H1 (cell line): ENCODE measurements around the gene QRICH1. TPM values are rescaled to one million over a fixed set of nuclear protein-coding genes. Genes with fewer than 3 reads are reported as not detected.

Experiments used
- CTCF ChIA-PET: fragments of 300-600 bp; sonication (Branson Sonifier 250); formaldehyde crosslinking; loops from one replicate; lab custom pipeline; 2021; ENCODE audit not compliant: partially characterized antibody; lab: Charles Lee
- POLR2A ChIA-PET: fragments of 300-600 bp; sonication (Branson Sonifier 250); formaldehyde crosslinking; loops from one replicate; lab custom pipeline; 2021; ENCODE audit warnings: inconsistent platforms; ENCODE audit not compliant: partially characterized antibody; lab: Charles Lee
- DNase-seq, 2 experiments: peaks; one replicate each; pipeline versions ENCODE4 v3.0.0 to v3.0.0-alpha.2; 2010 to 2022; ENCODE audit warnings: low spot score in 2 of 2, low read depth in 1 of 2, mixed read lengths in 1 of 2
- FAIRE-seq: peaks from 2 replicates; lab custom pipeline; 2011; peaks lifted over from hg19 to GRCh38; lab: Jason Lieb, UNC
- H2AFZ ChIP-seq: 2 replicates; pipeline ENCODE4 v1.8.1; 2012; ENCODE audit warnings: low read length, inconsistent platforms
- H2AK5ac ChIP-seq: 2 replicates; pipeline ENCODE4 v1.6.1; 2013; ENCODE audit warnings: low read depth, low read length
- H2BK120ac ChIP-seq: replicated peaks from 2 replicates; pipeline ENCODE3; 2013; ENCODE audit warnings: low read depth, low read length, inconsistent platforms
- H2BK12ac ChIP-seq: 2 replicates; pipeline ENCODE4 v1.6.1; 2013; ENCODE audit warnings: low read depth, low read length
- H2BK15ac ChIP-seq: 2 replicates; pipeline ENCODE4 v1.6.1; 2013; ENCODE audit warnings: low read length
- H2BK20ac ChIP-seq: 2 replicates; pipeline ENCODE4 v1.6.1; 2013; ENCODE audit warnings: low read length
- H2BK5ac ChIP-seq: 2 replicates; pipeline ENCODE4 v1.6.1; 2013; ENCODE audit warnings: low read depth, low read length
- H3K14ac ChIP-seq: 2 replicates; pipeline ENCODE4 v1.6.1; 2013; ENCODE audit warnings: inconsistent platforms; ENCODE audit not compliant: insufficient read length
- H3K18ac ChIP-seq: 2 replicates; pipeline ENCODE4 v1.6.1; 2013; ENCODE audit warnings: low read length; ENCODE audit errors: extremely low read depth
- H3K23ac ChIP-seq: 2 replicates; pipeline ENCODE4 v1.6.1; 2013; ENCODE audit warnings: inconsistent platforms; ENCODE audit not compliant: insufficient read length
- H3K23me2 ChIP-seq: 2 replicates; pipeline ENCODE4 v1.6.1; 2013; ENCODE audit warnings: low read depth, low read length
- H3K27ac ChIP-seq: 2 replicates; pipeline ENCODE4 v1.6.1; 2011; ENCODE audit warnings: low read depth, low read length, inconsistent platforms
- H3K27me3 ChIP-seq, 4 experiments: replicated peaks in 1 of 4; 1 replicate in 1 of 4; 2 replicates in 3 of 4; pipeline versions ENCODE4 v1.6.1 to v1.8.1; 2011 to 2013; ENCODE audit warnings: low read length in 3 of 4, mild to moderate bottlenecking in 3 of 4, inconsistent platforms in 2 of 4, mixed read lengths in 2 of 4, moderate library complexity in 1 of 4; ENCODE audit not compliant: control insufficient read depth in 3 of 4, insufficient read depth in 3 of 4; ENCODE audit errors: extremely low read depth in 1 of 4
- H3K36me3 ChIP-seq, 4 experiments: 2 replicates each; pipeline versions ENCODE4 v1.6.1 to v1.8.1; 2011 to 2013; ENCODE audit warnings: mild to moderate bottlenecking in 4 of 4, low read length in 3 of 4, moderate library complexity in 2 of 4, control low read depth in 1 of 4, inconsistent platforms in 1 of 4; ENCODE audit not compliant: insufficient read depth in 4 of 4, control insufficient read depth in 2 of 4
- H3K4ac ChIP-seq: replicated peaks from 2 replicates; pipeline ENCODE3; 2013; ENCODE audit warnings: low read length, low read depth, mixed read lengths, inconsistent platforms; ENCODE audit not compliant: insufficient read length
- H3K4me1 ChIP-seq, 4 experiments: replicated peaks in 1 of 4; 1 replicate in 1 of 4; 2 replicates in 3 of 4; pipeline versions ENCODE4 v1.6.1 to v1.8.1; 2011 to 2013; ENCODE audit warnings: low read length in 3 of 4, inconsistent platforms in 2 of 4, mixed read lengths in 1 of 4; ENCODE audit not compliant: insufficient read depth in 4 of 4, control insufficient read depth in 3 of 4
- H3K4me2 ChIP-seq, 2 experiments: 2 replicates each; pipeline versions ENCODE4 v1.6.1 to v1.8.1; 2011 to 2013; ENCODE audit warnings: low read depth in 2 of 2, low read length in 2 of 2, control low read depth in 1 of 2, inconsistent platforms in 1 of 2, mild to moderate bottlenecking in 1 of 2; ENCODE audit not compliant: insufficient read depth in 1 of 2
- H3K4me3 ChIP-seq, 4 experiments: fragments of 200-600, 300-600 bp in 1 of 4; sonication (generic), shearing (Covaris generic), sonication (Bioruptor Twin) in 1 of 4; 2 replicates each; pipeline versions ENCODE4 v1.5.1 to v1.8.1; 2011 to 2016; ENCODE audit warnings: low read length in 4 of 4, low read depth in 3 of 4, control low read depth in 2 of 4, inconsistent platforms in 2 of 4, mild to moderate bottlenecking in 2 of 4, mixed read lengths in 1 of 4, moderate library complexity in 1 of 4; ENCODE audit not compliant: insufficient read depth in 2 of 4; ENCODE audit errors: extremely low read depth in 1 of 4
- H3K56ac ChIP-seq: replicated peaks from 2 replicates; pipeline ENCODE3; 2013; ENCODE audit warnings: low read depth, mild to moderate bottlenecking, mixed read lengths, low read length, inconsistent platforms; ENCODE audit not compliant: insufficient read length
- H3K79me1 ChIP-seq: 2 replicates; pipeline ENCODE4 v1.6.1; 2013; ENCODE audit warnings: low read depth, low read length, control low read depth
- H3K79me2 ChIP-seq, 2 experiments: 2 replicates each; pipeline versions ENCODE4 v1.6.1 to v1.8.1; 2012 to 2013; ENCODE audit warnings: low read length in 2 of 2, mild to moderate bottlenecking in 2 of 2, inconsistent platforms in 1 of 2; ENCODE audit not compliant: insufficient read depth in 2 of 2, control insufficient read depth in 1 of 2
- H3K9ac ChIP-seq, 4 experiments: replicated peaks in 1 of 4; 1 replicate in 1 of 4; 2 replicates in 3 of 4; pipeline versions ENCODE4 v1.6.1 to v1.8.1; 2011 to 2013; ENCODE audit warnings: low read depth in 3 of 4, low read length in 3 of 4, control low read depth in 2 of 4, mild to moderate bottlenecking in 2 of 4, moderate library complexity in 2 of 4, inconsistent platforms in 1 of 4; ENCODE audit errors: extremely low read depth in 1 of 4
- H3K9me3 ChIP-seq, 2 experiments: 2 replicates each; pipeline versions ENCODE4 v1.6.1 to v1.8.1; 2012 to 2013; ENCODE audit warnings: mild to moderate bottlenecking in 2 of 2, moderate library complexity in 2 of 2, control low read depth in 1 of 2, inconsistent platforms in 1 of 2, low read depth in 1 of 2, low read length in 1 of 2, mixed read lengths in 1 of 2; ENCODE audit not compliant: insufficient read depth in 2 of 2
- H4K20me1 ChIP-seq, 2 experiments: replicated peaks in 1 of 2; 2 replicates each; pipeline versions ENCODE3 to v1.8.1; 2011 to 2013; ENCODE audit warnings: inconsistent platforms in 2 of 2, low read length in 2 of 2, mild to moderate bottlenecking in 1 of 2; ENCODE audit not compliant: insufficient read depth in 2 of 2, control insufficient read depth in 1 of 2
- H4K5ac ChIP-seq: 2 replicates; pipeline ENCODE4 v1.6.1; 2013; ENCODE audit warnings: low read length, low read depth, mixed read lengths, inconsistent platforms; ENCODE audit not compliant: insufficient read length
- H4K8ac ChIP-seq: 2 replicates; pipeline ENCODE4 v1.8.0; 2013; ENCODE audit warnings: mild to moderate bottlenecking, moderate library complexity, low read length, inconsistent platforms; ENCODE audit not compliant: insufficient read depth; ENCODE audit errors: extremely low read depth
- H4K91ac ChIP-seq: replicated peaks from 2 replicates; pipeline ENCODE3; 2013; ENCODE audit warnings: low read length, mixed read lengths, inconsistent platforms; ENCODE audit not compliant: insufficient read length
- BCL11A ChIP-seq, 2 experiments: IDR thresholded peaks; one replicate each; pipeline ENCODE4 v1.6.1; 2011; ENCODE audit warnings: low read depth in 2 of 2, low read length in 2 of 2, mild to moderate bottlenecking in 2 of 2
- BRCA1 ChIP-seq: IDR thresholded peaks from 2 replicates; pipeline ENCODE4 v1.6.1; 2012; ENCODE audit warnings: low read depth, low read length, improper control_type of control experiment
- CBX8 ChIP-seq: fragments of 300-800, 300-1000 bp; sonication (generic); IDR thresholded peaks from 2 replicates; pipeline ENCODE4 v1.7.1; 2016; ENCODE audit warnings: low read depth, low read length, borderline replicate concordance
- CHD2 ChIP-seq: IDR thresholded peaks from 2 replicates; pipeline ENCODE4 v1.6.1; 2012; ENCODE audit warnings: low read length, improper control_type of control experiment
- NANOG ChIP-seq: IDR thresholded peaks from 2 replicates; pipeline ENCODE4 v1.6.1; 2011; ENCODE audit warnings: low read length, low read depth, mild to moderate bottlenecking, inconsistent platforms; ENCODE audit not compliant: insufficient read depth, poor library complexity, severe bottlenecking
- PHF8 ChIP-seq: fragments of 200-600 bp; sonication (generic); conservative IDR thresholded peaks from 2 replicates; pipeline ENCODE4 v1.7.1; 2012; ENCODE audit warnings: low read depth, mild to moderate bottlenecking, inconsistent platforms, low read length, moderate library complexity
- SAP30 ChIP-seq: fragments of 300-600 bp; sonication (generic); IDR thresholded peaks from 2 replicates; pipeline ENCODE4 v1.7.1; 2012; ENCODE audit warnings: low read length, moderate library complexity, mild to moderate bottlenecking, inconsistent platforms; ENCODE audit not compliant: insufficient read depth, insufficient replicate concordance
- SP4 ChIP-seq: IDR thresholded peaks from 2 replicates; pipeline ENCODE4 v1.6.1; 2012; ENCODE audit warnings: low read length, inconsistent platforms
- TBP ChIP-seq: IDR thresholded peaks from 2 replicates; pipeline ENCODE4 v1.6.1; 2011; ENCODE audit warnings: low read depth, low read length, improper control_type of control experiment
- WGBS, 2 experiments: shearing (Covaris generic) in 1 of 2; methylation state at CpG; one replicate each; pipeline versions ENCODE4 v1.1.6 to v1.1.7; 2013 to 2015; ENCODE audit warnings: low lambda C conversion rate in 2 of 2, mixed read lengths in 2 of 2, inconsistent platforms in 1 of 2, low coverage in 1 of 2, missing lambda C conversion rate in 1 of 2; ENCODE audit not compliant: insufficient replicate concordance in 2 of 2, insufficient coverage in 1 of 2, insufficient read length in 1 of 2; ENCODE audit errors: extremely low coverage in 1 of 2, missing lambda C conversion rate in 1 of 2; 5-methylcytosine and 5-hydroxymethylcytosine counted together
- polyA plus RNA-seq, 7 experiments: library from polyadenylated mRNA; depleted of rRNA in 3 of 7; stranded (reverse) in 5 of 7; unstranded in 2 of 7; fragments of >200 nt in 5 of 7; fragments of 200-250 nt in 2 of 7; gene quantifications; 1 replicate in 5 of 7; 2 replicates in 1 of 7; 4 replicates in 1 of 7; pipeline versions ENCODE4 v1.2.1 to v1.2.3, GENCODE V29; 2011 to 2013; ENCODE audit warnings: missing spikeins in 2 of 7, mixed read lengths in 2 of 7
- total RNA-seq: library from RNA; stranded (reverse); fragmentation: NEBNext Ultra II Directional; extraction: Animal tissue kit (Norgen Biotek cat#: 25700); gene quantifications from 2 replicates; pipeline ENCODE4 v1.2.1, GENCODE V29; 2021

The QRICH1 gene
- total and polyA plus RNA-seq, 2 of the 8 experiments (the other 6 are each of a cell fraction or from before 2014, with no cell fraction given): 128 to 142 TPM

- FAIRE-seq (no peak), DNase-seq (no peak)
- Histone ChIP-seq H3K18ac (no peak overlapping the region), H3K56ac (no peak overlapping the region), H2BK5ac (no peak overlapping the region), H4K20me1 (no peaks in the 10 kb centered on the region), H4K5ac (no peak overlapping the region), H2BK12ac (no peak overlapping the region), H2BK120ac (no peak overlapping the region), H4K91ac (no peak overlapping the region), H2BK20ac (no peak overlapping the region), H2AFZ (no peak overlapping the region), H2AK5ac (no peak overlapping the region), H3K4me2 (no peak overlapping the region), H4K8ac (no peak overlapping the region), H3K27me3 (no peaks in the 10 kb centered on the region), H3K27ac (no peak overlapping the region), H3K9ac (no peak overlapping the region), H2BK15ac (no peak overlapping the region), H3K36me3 (peaks cover 7 to 26% (median 16%) of the 10 kb centered on the region in 4 experiments), H3K4me1 (peaks cover 0 to 11% (median 6%) of the 10 kb centered on the region in 4 experiments; a peak in 5 of 7 replicates), H3K23ac (no peak overlapping the region), H3K9me3 (no peaks in the 10 kb centered on the region), H3K4me3 (no peak overlapping the region), H3K79me1 (peaks cover 9% of the 10 kb centered on the region), H3K79me2 (peaks cover 0 to 10% of the 10 kb centered on the region in 2 experiments; a peak in 2 of 4 replicates), H3K4ac (no peak overlapping the region), H3K14ac (no peak overlapping the region), H3K23me2 (peaks cover 5% of the 10 kb centered on the region)
- TF ChIP-seq PHF8: no peak
- no peak for TF ChIP-seq BRCA1
- TF ChIP-seq CHD2: no peak
- TF ChIP-seq CBX8: no peak
- no peak for TF ChIP-seq TBP
- TF ChIP-seq SP4: no peak
- TF ChIP-seq BCL11A (IDR thresholded peaks at IDR 0.05; ENCODE audit: low read depth in 2 of 2, low read length in 2 of 2): no peak
- no peak for TF ChIP-seq SAP30
- TF ChIP-seq NANOG: no peak
- 95% methylated on average over 17 of the region's 17 CpGs; no CpG with 5 or more reads in 1 of the 2 experiments for WGBS, 2 experiments
- CTCF ChIA-PET: interaction anchor here (0.8 to 4.4 kb wide), 3 partner anchors 10 to 71 kb away, joined by 3 to 20 read pairs (median 3); partner anchors contain the start of genes KLHDC8B and LAMB2
- POLR2A ChIA-PET: interaction anchor here (1.2 to 25.5 kb wide), 4 partner anchors 9 to 101 kb away, joined by 3 to 508 read pairs (median 11); partner anchors contain the start of genes LAMB2, NDUFAF3, QARS1 and QRICH1
These were observed 29.1 kb upstream of the QRICH1 start for GRCh38 chr3:49122886-49123545.
